UCSD-AML1 (cell line): ENCODE data around the gene UGP2.

Experiments used
- DNase-seq: peaks from one replicate; lab custom pipeline; 2025; ENCODE audit not compliant: unreplicated experiment; lab: John Stamatoyannopoulos, UW

Gene UGP2

GRCh38 chr2:63863707-63864106 is 22.0 kb downstream of the UGP2 start:
- DNase-seq = no peak

- no peak for DNase-seq
Observed at GRCh38 chr2:63865159-63865799, 23.6 kb downstream of the UGP2 start.

GRCh38 chr2:63866009-63866709 is 24.5 kb downstream of the UGP2 start:
- DNase-seq = no peak

- DNase-seq = no peak
Observed at GRCh38 chr2:63870679-63871078, 29.0 kb downstream of the UGP2 start.

GRCh38 chr2:63871864-63872263 is 30.2 kb downstream of the UGP2 start:
- no peak for DNase-seq

- no peak for DNase-seq
Observed at GRCh38 chr2:63872571-63873328, 31.1 kb downstream of the UGP2 start.

- no peak for DNase-seq
Observed at GRCh38 chr2:63874204-63875130, 32.8 kb downstream of the UGP2 start.

- DNase-seq = no peak
Observed at GRCh38 chr2:63875131-63875527, 33.4 kb downstream of the UGP2 start.

GRCh38 chr2:63875559-63876245 is 34.0 kb downstream of the UGP2 start:
- DNase-seq = no peak

GRCh38 chr2:63876311-63876710 is 34.6 kb downstream of the UGP2 start:
- DNase-seq = no peak

- no peak for DNase-seq
Observed at GRCh38 chr2:63878486-63878885, 36.8 kb downstream of the UGP2 start.

GRCh38 chr2:63879876-63880433 is 38.3 kb downstream of the UGP2 start:
- no peak for DNase-seq

- no peak for DNase-seq
Observed at GRCh38 chr2:63880625-63881024, 38.9 kb downstream of the UGP2 start.

- no peak for DNase-seq
Observed at GRCh38 chr2:63881205-63881604, 39.5 kb downstream of the UGP2 start.

- DNase-seq = no peak
Observed at GRCh38 chr2:63882395-63883105, 40.9 kb downstream of the UGP2 start.

- DNase-seq = no peak
Observed at GRCh38 chr2:63886445-63886844, 44.7 kb downstream of the UGP2 start.

GRCh38 chr2:63888053-63888452 is 46.4 kb downstream of the UGP2 start:
- DNase-seq = no peak

- peak; percentile 17 for DNase-seq
Observed at GRCh38 chr2:63888490-63889402, 47.0 kb downstream of the UGP2 start.
